HL-60 (cell line): Measurements from ENCODE around the gene WWOX.

Source experiments
- TF ChIP-seq, protein P1 (sequence below): IDR thresholded peaks from one replicate; pipeline ENCODE4 v1.5.1; 2011; ENCODE audit warnings: low read length, control low read depth, inconsistent platforms; ENCODE audit not compliant: insufficient read depth
- TF ChIP-seq, protein P2 (sequence below): IDR thresholded peaks from 2 replicates; pipeline ENCODE4 v1.6.1; 2012; ENCODE audit warnings: low read depth; ENCODE audit not compliant: insufficient replicate concordance

DNA sequence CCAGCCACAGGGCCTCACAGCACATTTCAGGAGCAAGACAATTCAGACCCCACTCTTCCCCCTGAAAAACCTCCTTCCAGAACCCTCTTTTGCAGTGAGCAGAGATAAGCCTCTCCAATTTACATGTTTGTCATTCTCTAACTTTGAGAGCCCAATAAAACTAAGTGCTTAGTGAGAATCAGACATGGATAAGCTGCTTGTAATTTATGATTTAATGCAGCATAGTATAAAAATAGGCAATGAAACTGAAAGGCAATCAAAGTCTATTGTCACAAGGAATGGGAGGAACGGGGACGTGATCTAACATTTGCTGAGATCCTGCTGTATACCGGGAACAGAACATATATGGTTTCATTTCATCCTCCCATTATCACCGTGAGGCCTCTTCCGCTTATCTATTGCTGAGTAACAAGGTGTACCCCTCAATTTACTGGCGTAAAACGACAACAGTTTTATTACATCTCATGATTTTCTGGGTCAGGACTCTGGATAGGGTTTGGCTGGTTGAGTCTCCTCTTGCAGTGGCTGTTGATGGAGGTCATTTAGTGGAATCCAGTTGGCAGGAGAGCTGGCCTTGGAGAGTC is 903.7 kb downstream of the WWOX start:
- TF ChIP-seq, protein P1, sequence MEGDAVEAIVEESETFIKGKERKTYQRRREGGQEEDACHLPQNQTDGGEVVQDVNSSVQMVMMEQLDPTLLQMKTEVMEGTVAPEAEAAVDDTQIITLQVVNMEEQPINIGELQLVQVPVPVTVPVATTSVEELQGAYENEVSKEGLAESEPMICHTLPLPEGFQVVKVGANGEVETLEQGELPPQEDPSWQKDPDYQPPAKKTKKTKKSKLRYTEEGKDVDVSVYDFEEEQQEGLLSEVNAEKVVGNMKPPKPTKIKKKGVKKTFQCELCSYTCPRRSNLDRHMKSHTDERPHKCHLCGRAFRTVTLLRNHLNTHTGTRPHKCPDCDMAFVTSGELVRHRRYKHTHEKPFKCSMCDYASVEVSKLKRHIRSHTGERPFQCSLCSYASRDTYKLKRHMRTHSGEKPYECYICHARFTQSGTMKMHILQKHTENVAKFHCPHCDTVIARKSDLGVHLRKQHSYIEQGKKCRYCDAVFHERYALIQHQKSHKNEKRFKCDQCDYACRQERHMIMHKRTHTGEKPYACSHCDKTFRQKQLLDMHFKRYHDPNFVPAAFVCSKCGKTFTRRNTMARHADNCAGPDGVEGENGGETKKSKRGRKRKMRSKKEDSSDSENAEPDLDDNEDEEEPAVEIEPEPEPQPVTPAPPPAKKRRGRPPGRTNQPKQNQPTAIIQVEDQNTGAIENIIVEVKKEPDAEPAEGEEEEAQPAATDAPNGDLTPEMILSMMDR: no peak
- TF ChIP-seq, protein P2, sequence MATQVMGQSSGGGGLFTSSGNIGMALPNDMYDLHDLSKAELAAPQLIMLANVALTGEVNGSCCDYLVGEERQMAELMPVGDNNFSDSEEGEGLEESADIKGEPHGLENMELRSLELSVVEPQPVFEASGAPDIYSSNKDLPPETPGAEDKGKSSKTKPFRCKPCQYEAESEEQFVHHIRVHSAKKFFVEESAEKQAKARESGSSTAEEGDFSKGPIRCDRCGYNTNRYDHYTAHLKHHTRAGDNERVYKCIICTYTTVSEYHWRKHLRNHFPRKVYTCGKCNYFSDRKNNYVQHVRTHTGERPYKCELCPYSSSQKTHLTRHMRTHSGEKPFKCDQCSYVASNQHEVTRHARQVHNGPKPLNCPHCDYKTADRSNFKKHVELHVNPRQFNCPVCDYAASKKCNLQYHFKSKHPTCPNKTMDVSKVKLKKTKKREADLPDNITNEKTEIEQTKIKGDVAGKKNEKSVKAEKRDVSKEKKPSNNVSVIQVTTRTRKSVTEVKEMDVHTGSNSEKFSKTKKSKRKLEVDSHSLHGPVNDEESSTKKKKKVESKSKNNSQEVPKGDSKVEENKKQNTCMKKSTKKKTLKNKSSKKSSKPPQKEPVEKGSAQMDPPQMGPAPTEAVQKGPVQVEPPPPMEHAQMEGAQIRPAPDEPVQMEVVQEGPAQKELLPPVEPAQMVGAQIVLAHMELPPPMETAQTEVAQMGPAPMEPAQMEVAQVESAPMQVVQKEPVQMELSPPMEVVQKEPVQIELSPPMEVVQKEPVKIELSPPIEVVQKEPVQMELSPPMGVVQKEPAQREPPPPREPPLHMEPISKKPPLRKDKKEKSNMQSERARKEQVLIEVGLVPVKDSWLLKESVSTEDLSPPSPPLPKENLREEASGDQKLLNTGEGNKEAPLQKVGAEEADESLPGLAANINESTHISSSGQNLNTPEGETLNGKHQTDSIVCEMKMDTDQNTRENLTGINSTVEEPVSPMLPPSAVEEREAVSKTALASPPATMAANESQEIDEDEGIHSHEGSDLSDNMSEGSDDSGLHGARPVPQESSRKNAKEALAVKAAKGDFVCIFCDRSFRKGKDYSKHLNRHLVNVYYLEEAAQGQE: no peak
